Measurements from ENCODE around the gene TOR3A.
"Not testable (repeated sequence)": the region's sequence is repeated elsewhere in the genome, so short reads cannot be mapped to it uniquely, and the experiment has no call there.

TOR3A gene

GRCh38 chr1:179108644-179109043 is 26.8 kb downstream of the TOR3A start:
- DNase-seq (ENCODE audit: low spot score) = no peak

DNA sequence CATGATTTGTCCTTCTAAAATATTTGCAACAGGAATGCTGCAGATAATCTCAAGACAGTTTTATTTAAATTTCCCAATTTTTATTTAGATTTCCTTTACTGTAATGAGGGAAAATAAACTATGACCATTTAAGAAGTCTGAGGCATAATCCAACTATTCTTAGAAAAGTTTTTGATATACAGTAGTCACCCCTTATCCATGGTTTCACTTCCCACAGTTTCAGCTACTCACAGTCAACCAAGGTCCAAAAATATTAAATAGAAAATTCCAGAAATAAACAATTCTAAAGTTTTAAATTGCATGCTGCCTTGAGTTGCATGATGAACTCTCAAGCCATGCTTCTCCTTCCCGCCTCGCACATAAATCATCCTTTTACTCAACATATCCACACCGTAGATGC is 33.3 kb downstream of the TOR3A start:
- DNase-seq (ENCODE audit: low spot score) = no peak

- DNase-seq (ENCODE audit: low spot score) = no peak
Observed at GRCh38 chr1:179119513-179119912, 37.6 kb downstream of the TOR3A start.

- DNase-seq (ENCODE audit: low spot score) = no peak
Observed at GRCh38 chr1:179120736-179121135, 38.9 kb downstream of the TOR3A start.

DNA sequence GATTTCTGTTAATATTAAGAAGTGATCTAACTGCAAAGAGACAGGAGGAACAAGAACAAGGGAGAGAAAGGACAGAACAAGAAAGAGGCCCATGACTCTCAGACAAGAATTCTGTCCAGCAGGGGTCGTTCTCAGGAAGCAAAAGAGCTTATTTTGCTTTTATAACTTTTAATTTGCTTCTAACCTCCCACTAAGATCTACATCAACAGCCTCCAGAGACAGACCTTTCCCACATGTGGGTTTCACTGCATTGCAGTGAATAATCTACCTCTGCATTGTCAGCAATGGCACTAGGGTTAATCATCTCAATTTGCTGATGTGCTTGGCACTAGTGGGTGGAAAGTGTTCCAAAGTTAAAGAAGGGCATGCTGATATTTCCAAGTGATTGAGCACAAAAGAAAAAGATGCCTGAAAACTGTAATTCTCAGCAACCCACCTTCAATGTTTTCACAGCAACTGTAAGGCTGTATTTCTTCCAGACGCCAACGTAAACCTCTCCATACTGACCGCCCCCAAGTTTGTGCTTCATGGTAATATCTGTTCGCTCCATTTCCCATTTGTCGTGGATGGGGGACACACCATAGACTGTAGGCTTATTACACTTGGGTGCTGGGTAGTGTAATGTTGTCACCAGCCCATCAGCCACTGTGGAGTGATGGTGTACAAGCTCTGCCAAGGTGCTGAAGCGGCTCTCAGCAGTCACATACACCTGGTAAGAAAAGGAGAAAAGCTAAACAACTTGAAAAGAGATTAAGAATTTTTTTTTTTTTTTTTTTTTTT is 39.5 kb downstream of the TOR3A start:
- peak; percentile 34 for DNase-seq (ENCODE audit: low spot score)

- DNase-seq (ENCODE audit: low spot score) = no peak
Observed at GRCh38 chr1:179124873-179125272, 43.0 kb downstream of the TOR3A start.

DNA sequence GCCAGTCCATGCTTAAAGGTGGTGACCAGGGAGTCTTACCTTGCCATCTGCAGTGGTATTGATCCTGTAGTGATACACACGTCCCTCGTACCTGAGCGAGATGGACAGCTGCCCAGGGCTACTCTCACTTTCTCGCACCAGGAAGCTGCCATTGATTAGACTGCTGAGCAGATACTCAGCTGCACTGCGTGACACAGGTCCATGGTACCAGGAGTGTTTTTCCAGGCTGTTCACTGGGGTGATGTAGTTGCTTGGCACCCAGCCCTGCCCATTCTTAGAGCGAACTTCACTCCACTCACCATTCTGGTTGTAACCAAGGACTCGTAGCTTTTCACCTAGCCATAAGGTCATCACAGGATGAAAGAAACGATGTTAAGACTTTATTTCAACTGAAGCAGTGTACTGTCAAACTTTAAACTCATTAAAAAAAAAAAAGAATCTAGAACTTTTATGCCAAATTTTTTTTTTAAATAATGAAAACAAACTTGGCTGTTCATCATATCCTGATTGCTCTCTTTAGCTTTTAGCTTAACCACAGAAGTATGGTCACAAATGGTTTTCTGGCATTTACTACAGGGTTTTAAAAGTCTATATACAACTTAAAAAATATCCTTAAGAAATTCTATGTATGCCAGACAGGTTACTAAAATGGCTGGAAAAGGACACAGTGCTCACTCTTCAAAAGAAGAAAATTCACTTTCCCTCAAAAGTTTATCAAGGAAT is 44.6 kb downstream of the TOR3A start:
- no peak for DNase-seq (ENCODE audit: low spot score)

DNA sequence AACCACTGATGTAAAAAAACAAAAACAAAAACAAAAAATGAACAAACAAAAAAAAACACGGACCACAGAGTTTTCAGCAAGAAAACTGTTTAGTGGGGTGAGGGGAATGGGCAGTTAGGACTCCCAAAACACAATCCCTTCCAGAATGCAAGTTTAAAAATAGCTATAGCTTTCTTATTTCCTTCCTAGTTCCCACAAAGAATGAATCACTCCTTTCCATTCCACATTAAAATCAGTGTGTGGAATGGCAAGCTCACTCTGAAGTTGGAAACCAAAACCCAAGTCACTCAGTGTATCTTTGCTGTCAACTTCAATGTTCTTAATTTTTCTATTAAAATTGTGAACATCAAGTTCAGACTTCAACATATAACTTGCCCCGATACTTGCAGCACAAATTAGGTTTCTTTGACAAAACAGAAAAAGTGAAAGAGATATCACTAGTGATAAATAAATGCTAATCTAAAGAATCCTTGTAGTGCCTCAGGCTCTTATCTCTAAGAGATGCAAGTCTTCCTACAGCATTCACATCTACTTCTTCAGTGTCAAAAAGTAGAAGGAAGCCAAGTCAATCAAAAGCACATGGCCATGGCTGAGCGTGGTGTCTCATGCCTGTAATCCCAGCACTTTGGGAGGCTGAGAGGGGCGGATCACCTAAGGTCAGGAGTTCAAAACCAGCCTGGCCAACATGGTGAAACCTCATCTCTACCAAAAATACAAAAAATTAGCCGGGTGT is 45.5 kb downstream of the TOR3A start:
- DNase-seq (ENCODE audit: low spot score) = no peak

GRCh38 chr1:179128520-179128919 is 46.6 kb downstream of the TOR3A start:
- no peak for DNase-seq (ENCODE audit: low spot score)

DNA sequence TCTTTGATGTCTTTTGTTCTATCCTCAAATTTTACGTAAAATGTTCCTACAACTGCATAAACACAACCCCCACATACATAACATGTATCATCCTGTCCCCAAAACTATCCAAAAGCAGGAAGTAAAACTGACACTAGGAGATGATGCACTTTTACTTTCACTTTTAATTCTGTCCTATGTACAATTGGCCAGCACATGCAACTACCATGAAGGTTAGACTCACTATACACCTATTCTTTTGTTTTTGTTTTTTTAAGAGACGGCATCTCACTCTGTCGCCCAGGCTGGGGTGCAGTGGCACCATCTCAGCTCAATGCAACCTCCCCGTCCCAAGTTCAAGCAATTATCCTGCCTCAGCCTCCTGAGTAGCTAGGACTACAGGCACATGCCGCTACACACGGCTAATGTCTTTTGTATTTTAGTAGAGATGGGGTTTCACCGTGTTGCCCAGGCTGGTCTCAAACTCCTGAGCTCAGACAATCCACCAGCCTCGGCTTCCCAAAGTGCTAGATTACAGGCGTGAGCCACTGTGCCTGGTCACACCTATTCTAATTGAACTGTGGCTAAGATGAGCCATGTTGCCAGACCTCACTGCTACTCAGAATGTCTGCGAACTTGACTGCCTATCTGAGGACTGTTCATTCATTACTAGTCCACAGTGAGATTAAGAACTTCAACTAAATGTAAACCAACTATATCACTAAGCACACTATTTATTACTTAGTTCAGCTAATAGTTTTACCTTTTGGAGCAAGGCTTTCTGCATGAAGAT is 48.0 kb downstream of the TOR3A start:
- DNase-seq (ENCODE audit: low spot score) = peak; percentile 69

GRCh38 chr1:179135168-179135567 is 53.3 kb downstream of the TOR3A start:
- DNase-seq (ENCODE audit: low spot score) = not testable (repeated sequence)

- DNase-seq (ENCODE audit: low spot score) = not testable (repeated sequence)
Observed at GRCh38 chr1:179135707-179136106, 53.8 kb downstream of the TOR3A start.

DNA sequence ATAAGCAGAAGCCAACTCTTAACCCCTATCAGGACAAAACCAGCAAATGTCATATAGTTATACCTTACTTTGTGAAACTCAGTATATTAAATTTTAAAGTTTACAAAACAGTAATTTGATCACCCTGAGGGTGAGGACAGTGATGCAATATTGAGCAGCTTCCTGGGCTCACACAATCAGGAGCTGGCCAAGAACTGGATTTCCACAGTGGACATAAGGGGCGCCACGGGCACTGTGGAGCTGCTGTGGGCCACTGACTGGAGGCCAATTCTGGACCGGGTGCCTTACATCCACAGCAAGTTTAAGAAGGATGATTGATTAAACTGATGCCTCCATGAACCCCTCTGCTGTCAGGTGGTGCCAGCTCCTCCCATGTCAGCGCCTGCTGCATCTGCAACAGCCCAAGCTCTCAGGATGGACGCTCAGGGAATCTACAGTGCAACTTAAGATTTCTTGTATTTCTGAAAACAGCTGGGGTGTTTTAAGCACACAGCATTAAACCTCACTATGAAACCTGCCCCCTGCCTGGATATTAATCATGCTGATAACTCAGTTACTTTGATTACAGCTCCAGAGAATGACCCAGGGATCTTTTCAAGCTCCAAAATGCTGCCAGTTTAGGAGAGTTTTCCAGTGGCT is 55.9 kb downstream of the TOR3A start:
- no peak for DNase-seq (ENCODE audit: low spot score)

- DNase-seq (ENCODE audit: low spot score) = not testable (repeated sequence)
Observed at GRCh38 chr1:179138755-179139154, 56.9 kb downstream of the TOR3A start.

DNA sequence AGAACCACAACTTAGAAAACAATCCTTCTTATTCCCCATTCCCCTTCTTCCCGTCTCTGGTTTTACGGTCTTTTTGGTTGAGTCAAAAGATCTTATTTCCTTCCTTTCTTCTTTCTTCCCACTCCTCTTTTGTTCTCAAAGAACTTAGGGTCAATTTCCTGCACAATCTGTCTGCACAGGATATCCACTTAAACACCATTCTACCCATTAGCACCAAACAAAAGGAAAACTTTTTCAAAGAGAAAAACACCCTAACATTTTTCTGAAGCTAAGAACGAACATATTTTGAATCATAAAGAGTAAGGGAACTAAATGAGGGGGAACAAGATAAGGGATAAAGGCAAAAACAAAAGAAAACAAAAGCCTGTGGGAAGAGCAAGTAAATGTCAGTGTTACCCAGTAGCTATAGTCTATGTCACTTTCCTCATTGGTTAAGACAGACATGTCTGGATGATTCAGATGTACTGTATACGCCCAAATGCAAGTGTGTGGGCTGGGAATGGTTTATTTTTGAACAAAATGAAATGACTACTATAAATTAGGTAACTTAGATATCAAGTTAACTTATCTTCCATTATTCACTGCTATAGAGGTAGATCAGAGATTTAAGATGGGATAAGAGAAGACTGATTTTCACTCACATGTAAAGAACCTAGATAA is 59.9 kb downstream of the TOR3A start:
- DNase-seq (ENCODE audit: low spot score) = no peak

DNA sequence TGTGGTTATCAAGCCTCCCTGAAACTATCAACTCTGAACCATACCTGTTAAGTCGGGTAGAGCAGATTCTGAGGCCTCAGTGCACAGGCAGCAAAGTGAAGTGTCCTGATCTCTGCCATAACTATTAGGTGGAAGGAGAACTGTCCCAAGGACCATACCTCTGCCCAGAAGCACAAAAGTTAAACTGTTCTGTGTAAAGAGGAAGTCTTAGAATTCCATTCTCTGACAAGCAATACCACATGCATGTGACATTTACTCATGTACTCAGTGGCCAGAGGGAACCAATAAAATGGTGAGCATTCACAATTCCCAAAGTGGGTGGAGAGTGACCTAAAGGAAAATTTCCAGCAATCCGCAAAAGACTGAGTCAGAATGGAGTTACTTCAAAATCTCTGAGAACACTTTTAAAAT is 61.0 kb downstream of the TOR3A start:
- DNase-seq (ENCODE audit: low spot score) = no peak

DNA sequence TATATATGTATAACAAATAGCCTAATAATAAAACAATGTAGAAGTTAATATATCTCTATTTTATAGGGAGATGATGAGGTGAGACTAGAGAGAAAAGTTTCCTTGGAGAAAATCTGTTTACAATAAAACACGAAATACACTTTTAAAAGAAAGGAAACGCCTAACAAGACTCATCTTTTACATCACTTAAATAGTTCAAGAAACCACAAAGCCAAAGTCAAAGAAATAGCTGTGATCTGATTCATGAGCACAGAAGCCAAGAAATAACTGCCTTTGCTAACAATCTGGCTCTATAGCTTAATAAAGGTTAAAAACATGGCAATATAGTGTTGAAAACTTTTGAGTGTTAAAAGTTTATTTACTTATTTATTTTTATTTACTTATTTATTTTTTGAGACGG is 61.5 kb downstream of the TOR3A start:
- DNase-seq (ENCODE audit: low spot score) = no peak

GRCh38 chr1:179144626-179145025 is 62.8 kb downstream of the TOR3A start:
- no peak for DNase-seq (ENCODE audit: low spot score)

- no peak for DNase-seq (ENCODE audit: low spot score)
Observed at GRCh38 chr1:179145521-179145920, 63.7 kb downstream of the TOR3A start.

Data from germinal center (tissue), 1 donor.